HG03558 (cell line): ENCODE data around the gene MAML2.

Source experiments
- ATAC-seq: cut with Tn5 transposase; IDR thresholded peaks from one replicate; pipeline ENCODE4 v1.9.1; 2021; ENCODE audit warnings: moderate number of reproducible peaks; ENCODE audit not compliant: unreplicated experiment; ENCODE audit errors: extremely low read depth

MAML2 gene

DNA sequence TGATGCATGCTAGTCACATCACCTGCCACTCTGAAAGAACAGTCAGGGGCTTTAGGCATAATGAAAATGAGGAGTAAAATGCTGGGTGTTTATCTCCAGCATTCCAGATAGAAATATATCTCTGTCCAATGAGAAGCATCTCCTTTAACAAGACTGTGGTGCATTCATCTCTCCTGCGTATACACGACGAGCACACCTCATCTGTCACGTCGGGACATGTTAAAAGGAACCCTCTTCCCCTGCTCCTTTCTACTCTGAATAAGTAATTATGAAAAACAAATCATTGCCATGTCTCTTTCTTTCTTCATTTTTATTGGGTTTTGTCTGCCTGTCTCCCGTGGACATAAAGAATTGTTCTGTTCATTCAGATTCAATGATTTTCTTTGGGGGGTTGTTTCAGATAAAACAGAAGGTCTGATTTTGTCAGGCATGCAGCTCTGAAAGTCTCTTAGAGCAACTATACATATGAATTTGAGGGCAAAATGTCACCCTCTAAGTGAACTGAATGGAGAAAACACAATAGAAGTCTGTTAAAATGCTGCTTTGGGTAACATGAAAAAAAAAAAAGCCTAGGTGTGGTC is 195.0 kb downstream of the MAML2 start:
- ATAC-seq = no peak

- ATAC-seq = no peak
Measured at GRCh38 chr11:96147186-96147585, 195.8 kb downstream of the MAML2 start.

DNA sequence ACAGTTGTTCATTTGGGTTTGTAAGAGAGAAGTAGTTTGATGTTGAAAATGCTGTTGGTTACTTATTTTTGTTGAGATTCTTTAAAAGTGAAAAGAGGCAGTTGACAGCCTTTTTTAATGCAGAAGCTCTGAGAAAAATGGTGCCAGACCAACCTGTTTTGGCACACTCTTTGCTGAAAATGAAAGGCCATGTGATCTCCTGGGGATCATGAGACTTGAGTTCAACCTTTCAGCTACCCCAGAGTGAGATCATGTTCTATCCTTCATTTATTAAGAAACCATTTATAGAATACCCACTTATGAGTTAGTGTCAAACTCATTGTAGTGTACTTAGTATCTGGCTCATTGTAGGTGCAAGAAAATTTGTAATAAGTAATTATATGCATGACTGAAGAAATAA is 196.2 kb downstream of the MAML2 start:
- no peak for ATAC-seq

- no peak for ATAC-seq
Measured at GRCh38 chr11:96145163-96145585, 197.8 kb downstream of the MAML2 start.

DNA sequence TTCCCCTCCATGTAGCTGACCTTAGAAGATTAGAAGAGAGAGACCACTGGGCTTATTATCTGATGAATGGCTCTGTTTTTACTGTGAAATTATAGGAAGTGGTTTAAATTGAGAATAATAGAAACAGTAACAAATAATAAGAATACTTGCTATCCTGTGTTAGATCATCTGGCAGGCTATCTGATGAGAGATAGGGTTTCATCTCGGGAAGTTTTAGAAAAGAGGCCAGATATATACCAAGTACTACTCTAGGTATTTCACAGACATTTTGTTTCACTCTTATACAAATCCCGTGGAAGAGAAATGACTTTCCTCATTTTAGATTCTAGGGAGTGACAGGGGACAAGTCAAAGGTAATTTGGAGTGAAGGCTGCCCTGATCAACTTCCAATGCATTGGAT is 198.4 kb downstream of the MAML2 start:
- ATAC-seq = no peak

GRCh38 chr11:96143041-96143521 is 199.9 kb downstream of the MAML2 start:
- ATAC-seq = no peak

GRCh38 chr11:96141626-96142025 is 201.4 kb downstream of the MAML2 start:
- no peak for ATAC-seq

GRCh38 chr11:96139691-96140090 is 203.3 kb downstream of the MAML2 start:
- ATAC-seq = no peak

- ATAC-seq = no peak
Measured at GRCh38 chr11:96137373-96137772, 205.6 kb downstream of the MAML2 start.

- no peak for ATAC-seq
Measured at GRCh38 chr11:96136613-96137298, 206.2 kb downstream of the MAML2 start.

DNA sequence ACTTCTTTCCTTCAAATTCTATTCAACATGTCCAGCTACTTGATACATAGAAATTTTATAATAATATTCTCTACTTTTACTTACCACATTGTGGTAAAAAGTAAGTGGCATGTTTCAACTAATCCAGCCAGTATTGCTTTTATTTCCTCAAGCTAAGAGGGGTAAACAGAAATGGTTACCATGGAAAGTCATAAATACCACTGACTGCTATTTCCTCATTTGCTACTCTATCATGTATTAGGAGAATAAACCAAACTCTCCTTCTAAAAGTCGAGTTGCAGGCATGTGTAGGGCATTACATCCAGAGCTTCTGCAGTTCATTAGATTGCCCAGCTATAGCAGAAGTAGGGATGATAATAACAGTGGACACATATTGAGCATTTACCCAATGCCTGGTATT is 208.4 kb downstream of the MAML2 start:
- no peak for ATAC-seq

DNA sequence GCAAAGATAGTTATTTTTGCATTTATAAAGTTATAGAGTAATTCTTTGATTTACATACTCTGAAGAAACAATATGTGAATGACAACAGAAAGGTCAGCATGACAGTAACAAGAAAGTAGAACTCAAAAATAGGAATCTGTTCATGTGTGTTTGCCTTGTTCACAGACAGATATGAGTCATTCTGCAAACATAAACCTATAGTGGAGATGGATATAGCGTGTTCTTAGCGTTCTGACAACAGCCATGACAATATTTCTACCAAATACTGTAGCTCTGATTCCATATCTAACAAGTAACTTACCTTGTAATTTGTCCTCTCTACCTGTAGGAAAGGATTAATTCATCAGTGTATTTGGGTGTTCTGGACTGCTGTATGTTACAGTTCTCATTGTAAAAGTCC is 210.6 kb downstream of the MAML2 start:
- peak; percentile 36 for ATAC-seq

DNA sequence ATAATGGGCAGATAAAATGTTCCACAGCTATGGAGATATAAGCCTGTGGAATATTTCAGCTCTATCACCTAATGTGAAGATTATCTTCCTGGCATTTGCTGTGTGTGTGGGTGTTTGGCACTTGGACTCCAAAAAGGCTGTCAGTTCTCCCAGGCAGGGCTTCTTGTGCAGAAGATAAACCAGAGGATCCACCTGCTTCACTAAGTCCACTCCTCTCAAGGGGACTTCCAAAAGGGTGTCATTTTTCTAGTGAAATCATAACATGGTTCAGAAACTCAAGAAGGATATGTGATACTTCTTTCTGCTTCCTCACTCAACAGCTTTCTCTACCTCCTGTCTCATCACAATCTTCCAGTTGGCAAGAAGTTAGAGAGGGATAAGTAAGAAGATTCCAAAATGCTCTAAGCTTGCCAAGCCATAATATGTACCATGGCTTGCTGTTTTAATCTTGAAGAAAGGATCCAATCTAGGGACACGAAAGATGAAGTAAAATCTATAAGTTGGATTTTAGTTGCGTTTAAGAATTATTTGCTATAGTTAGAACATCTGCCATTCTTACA is 212.9 kb downstream of the MAML2 start:
- ATAC-seq = no peak

GRCh38 chr11:96127596-96127959 is 215.4 kb downstream of the MAML2 start:
- ATAC-seq = no peak

DNA sequence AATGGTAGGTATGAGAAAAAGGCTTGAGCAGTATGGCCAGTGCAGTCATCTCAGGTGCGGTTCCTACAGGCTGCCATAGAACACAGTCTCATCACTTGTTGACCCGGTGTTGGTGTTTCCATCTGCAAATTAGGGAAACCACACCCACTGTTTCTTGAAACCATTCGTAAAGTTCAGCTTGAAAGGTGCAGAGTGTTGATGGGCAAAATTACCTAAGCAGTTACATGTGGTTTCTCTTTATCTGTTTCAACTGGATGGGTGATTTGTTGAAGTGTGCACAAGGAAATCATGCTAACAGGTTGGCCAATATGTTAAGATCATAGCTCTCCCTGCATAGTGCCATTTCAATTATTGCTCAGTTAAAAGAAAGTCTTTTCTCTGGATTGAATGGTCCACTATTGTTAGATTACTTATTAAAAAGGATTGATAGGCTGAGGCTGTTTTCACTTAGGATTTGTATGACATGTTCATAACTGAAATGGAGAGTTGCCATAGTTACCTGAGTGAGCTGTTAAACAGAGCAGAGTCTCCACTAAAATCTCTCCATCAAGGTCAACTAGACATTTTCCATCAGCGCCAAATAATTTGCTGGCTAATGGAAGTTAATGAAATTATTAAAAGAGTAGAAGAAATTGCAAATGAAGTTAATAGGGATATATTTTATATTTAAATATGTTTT is 215.9 kb downstream of the MAML2 start:
- ATAC-seq = no peak

- ATAC-seq = no peak
Measured at GRCh38 chr11:96125400-96125799, 217.6 kb downstream of the MAML2 start.

- ATAC-seq = no peak
Measured at GRCh38 chr11:96124155-96124554, 218.8 kb downstream of the MAML2 start.

- no peak for ATAC-seq
Measured at GRCh38 chr11:96123301-96123700, 219.7 kb downstream of the MAML2 start.

- ATAC-seq = no peak
Measured at GRCh38 chr11:96122601-96123074, 220.4 kb downstream of the MAML2 start.

DNA sequence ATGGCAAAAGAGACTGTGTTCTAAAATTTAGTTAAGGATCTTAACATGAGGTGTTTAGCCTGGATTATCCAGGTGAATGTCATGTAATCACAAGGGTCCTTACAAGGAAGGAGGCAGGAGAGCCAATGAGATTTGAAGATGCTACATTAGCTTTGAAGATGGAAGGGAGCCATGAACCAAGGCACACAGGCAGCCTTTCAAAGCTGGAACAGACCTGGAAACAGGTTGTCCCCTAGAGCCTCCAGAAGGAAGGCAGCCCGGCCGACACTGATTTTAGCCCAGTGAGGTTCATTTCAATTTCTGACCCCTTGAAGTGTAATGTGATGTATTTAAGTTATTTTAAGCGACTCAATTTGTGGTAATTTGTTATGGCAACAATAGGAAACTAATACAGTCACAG is 223.8 kb downstream of the MAML2 start:
- ATAC-seq = no peak

- ATAC-seq = no peak
Measured at GRCh38 chr11:96116376-96116775, 226.6 kb downstream of the MAML2 start.
